HFF-Myc (cell line): ENCODE results near the gene AFMID.

Experiments used
- DNase-seq: peaks from one replicate; pipeline ENCODE4 v3.0.0-alpha.2; 2011; ENCODE audit warnings: low read depth; ENCODE audit errors: extremely low read depth
- H3K4me3 ChIP-seq: replicated peaks from 2 replicates; pipeline ENCODE4 v1.5.1; 2011; ENCODE audit warnings: low read depth, mild to moderate bottlenecking, control low read depth, low read length
- TF ChIP-seq, protein P1 (sequence below): IDR thresholded peaks from 2 replicates; pipeline ENCODE4 v1.5.1; 2012; ENCODE audit warnings: mild to moderate bottlenecking, low read depth, low read length, control low read depth; ENCODE audit errors: missing control alignments

Gene AFMID

DNA sequence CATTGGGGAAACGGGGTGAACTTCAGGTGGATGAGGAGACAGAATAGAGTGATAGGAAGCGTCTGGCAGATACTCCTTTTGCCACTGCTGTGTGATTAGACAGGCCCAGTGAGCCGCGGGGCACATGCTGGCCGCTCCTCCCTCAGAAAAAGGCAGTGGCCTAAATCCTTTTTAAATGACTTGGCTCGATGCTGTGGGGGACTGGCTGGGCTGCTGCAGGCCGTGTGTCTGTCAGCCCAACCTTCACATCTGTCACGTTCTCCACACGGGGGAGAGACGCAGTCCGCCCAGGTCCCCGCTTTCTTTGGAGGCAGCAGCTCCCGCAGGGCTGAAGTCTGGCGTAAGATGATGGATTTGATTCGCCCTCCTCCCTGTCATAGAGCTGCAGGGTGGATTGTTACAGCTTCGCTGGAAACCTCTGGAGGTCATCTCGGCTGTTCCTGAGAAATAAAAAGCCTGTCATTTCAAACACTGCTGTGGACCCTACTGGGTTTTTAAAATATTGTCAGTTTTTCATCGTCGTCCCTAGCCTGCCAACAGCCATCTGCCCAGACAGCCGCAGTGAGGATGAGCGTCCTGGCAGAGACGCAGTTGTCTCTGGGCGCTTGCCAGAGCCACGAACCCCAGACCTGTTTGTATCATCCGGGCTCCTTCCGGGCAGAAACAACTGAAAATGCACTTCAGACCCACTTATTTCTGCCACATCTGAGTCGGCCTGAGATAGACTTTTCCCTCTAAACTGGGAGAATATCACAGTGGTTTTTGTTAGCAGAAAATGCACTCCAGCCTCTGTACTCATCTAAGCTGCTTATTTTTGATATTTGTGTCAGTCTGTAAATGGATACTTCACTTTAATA is 37.3 kb downstream of the AFMID start:
- DNase-seq: no peak
- no peak overlapping the region for H3K4me3 ChIP-seq
- TF ChIP-seq, protein P1, sequence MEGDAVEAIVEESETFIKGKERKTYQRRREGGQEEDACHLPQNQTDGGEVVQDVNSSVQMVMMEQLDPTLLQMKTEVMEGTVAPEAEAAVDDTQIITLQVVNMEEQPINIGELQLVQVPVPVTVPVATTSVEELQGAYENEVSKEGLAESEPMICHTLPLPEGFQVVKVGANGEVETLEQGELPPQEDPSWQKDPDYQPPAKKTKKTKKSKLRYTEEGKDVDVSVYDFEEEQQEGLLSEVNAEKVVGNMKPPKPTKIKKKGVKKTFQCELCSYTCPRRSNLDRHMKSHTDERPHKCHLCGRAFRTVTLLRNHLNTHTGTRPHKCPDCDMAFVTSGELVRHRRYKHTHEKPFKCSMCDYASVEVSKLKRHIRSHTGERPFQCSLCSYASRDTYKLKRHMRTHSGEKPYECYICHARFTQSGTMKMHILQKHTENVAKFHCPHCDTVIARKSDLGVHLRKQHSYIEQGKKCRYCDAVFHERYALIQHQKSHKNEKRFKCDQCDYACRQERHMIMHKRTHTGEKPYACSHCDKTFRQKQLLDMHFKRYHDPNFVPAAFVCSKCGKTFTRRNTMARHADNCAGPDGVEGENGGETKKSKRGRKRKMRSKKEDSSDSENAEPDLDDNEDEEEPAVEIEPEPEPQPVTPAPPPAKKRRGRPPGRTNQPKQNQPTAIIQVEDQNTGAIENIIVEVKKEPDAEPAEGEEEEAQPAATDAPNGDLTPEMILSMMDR: no peak

DNA sequence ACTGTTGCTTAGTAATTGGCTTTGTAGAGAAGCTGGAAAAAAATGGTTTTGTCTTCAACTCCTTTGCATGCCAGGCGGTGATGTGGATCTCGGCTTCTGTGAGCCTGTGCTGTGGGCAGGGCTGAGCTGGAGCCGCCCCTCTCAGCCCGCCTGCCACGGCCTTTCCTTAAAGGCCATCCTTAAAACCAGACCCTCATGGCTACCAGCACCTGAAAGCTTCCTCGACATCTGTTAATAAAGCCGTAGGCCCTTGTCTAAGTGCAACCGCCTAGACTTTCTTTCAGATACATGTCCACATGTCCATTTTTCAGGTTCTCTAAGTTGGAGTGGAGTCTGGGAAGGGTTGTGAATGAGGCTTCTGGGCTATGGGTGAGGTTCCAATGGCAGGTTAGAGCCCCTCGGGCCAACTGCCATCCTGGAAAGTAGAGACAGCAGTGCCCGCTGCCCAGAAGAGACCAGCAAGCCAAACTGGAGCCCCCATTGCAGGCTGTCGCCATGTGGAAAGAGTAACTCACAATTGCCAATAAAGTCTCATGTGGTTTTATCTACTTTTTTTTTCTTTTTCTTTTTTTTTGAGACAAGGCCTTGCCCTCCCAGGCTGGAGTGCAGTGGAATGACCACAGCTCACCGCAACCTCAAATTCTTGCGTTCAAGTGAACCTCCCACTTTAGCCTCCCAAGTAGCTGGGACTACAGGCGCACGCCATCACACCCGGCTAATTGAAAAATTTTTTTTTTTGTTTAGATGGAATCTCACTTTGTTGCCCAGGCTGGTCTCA is 38.1 kb downstream of the AFMID start:
- DNase-seq: no peak
- no peak overlapping the region for H3K4me3 ChIP-seq
- TF ChIP-seq, protein P1: no peak

DNA sequence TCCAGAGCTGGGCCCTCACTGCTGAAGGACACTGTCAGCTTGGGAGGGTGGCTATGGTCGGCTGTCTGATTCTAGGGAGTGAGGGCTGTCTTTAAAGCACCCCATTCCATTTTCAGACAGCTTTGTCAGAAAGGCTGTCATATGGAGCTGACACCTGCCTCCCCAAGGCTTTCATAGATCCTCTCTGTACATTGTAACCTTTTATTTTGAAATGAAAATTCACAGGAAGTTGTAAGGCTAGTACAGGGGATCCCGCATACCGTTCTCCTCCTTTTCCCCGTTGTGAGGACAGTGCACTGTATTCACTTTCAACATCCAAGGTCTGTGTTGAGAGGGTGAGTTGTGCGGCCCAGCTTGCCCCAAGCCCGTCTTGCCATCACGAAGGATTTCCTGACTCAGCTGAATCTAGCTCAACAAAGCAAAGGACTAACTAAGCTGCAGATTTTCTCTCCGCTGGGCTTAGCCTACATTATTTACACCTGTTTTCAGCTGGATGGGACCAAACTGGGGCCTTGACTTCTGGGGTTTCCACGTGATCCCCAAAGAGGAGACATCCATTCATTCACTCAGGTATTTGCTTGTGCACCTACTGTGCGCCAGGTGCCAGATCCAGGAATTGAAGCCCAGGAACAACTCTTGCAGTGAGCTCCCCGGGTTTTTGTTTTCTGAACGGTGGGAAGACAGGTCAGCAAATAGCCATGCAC is 39.0 kb downstream of the AFMID start:
- H3K4me3 ChIP-seq: no peak overlapping the region
- no peak for DNase-seq
- TF ChIP-seq, protein P1: no peak

DNA sequence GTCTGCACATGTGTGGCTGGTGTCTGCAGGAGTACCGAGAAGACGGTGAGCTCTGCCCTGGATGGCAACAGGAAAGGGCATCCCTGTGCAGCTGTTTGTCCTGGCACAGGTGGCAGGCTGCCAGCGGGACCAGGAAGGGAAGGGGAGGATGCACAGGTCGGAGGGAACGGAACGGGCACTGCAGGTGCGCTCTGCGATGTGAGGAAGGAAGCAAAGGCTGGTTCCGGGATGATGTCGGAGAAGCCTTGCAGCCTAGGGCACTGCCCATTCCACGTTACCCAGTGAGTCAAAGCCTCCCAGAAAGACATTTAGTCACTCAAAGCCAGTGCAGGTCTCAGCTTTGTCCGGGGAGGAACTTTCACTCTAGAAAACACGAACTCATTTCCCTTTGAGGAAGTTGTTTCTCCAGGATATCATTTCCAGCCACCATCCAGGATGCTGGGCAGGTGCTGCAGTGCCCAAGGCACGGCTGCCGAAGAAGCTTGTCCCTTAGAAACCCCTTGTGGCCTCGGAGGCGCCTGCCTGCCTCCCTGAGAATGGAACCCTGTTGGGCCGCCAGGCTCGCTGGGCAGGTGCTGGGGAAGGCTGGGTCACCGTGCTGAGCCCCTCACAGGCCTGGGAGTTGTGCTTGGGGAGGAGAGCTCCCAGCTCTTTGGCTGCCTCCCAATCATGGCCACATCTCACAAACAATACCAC is 39.7 kb downstream of the AFMID start:
- no peak for DNase-seq
- TF ChIP-seq, protein P1: no peak
- H3K4me3 ChIP-seq: no peak overlapping the region

DNA sequence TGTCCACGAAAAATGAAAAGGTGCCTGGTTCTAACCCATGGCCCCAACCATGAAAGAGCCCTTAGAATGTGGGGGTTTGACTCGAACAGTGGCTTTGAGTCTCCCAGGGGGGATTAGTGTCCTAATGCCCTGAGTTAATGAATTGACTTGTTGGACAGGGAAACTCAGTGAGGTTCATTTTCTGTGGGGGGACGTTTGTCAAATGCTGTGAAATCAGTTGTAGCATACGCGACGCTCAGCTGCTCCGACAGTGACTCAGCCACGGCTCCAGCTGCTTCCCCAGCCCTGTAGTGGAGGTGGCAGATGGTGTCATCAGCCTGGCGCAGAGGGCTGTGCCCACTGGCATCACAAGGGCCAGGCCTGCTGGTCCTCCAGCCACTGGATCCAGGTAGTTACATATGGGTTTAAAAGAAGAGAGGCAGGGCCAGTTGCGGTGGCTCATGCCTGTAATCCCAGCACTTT is 40.3 kb downstream of the AFMID start:
- DNase-seq: no peak
- TF ChIP-seq, protein P1: no peak
- no peak overlapping the region for H3K4me3 ChIP-seq

DNA sequence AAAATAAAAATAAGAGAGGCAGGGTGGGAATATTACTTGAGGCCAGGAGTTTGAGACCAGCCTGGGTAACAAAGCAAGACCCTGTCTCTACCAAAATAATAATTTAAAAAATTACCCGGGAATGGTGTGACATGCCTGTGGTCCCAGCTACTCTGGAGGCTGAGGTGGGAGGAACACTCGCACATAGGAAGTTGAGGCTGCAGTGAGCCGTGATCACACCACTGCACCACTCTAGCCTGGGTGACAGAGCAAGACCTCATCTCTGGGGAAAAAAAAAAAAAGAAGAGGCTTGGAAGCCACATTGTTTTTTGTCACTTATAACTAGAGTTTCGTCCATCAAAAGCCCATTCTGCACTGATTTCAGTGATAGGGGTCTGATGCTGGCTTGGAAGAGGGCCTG is 41.0 kb downstream of the AFMID start:
- no peak for DNase-seq
- H3K4me3 ChIP-seq: no peak overlapping the region
- TF ChIP-seq, protein P1: no peak
